Heart right ventricle (tissue), 16 donors: ENCODE data around the gene ZBTB8OS. TPM values are rescaled to one million over a fixed set of nuclear protein-coding genes. Genes with fewer than 3 reads are reported as not detected.
"Not testable (repeated sequence)": the region's sequence is repeated elsewhere in the genome, so short reads cannot be mapped to it uniquely, and the experiment has no call there.

Experiments
- ATAC-seq, 8 donors: fragments of 200-7000 bp; cut with Tn5 transposase; one replicate each; pipeline ENCODE4 v1.9.1; 2020; ENCODE audit warnings: mild to moderate bottlenecking in 8 of 8, moderate library complexity in 8 of 8, moderate number of reproducible peaks in 1 of 8
- DNase-seq, 2 donors: peaks; one replicate each; pipeline ENCODE4 v3.0.0-alpha.2; 2020
- H3K27ac ChIP-seq, 10 donors: fragments of 200-600 bp; sonication (generic) in 2 of 10; one replicate each; pipeline versions ENCODE4 v1.5.0 to v1.8.0; 2020 to 2022; ENCODE audit warnings: mild to moderate bottlenecking in 3 of 10
- H3K27me3 ChIP-seq, 7 donors: fragments of 200-600 bp; one replicate each; pipeline ENCODE4 v1.8.0; 2021 to 2022; ENCODE audit warnings: mild to moderate bottlenecking in 2 of 7
- H3K36me3 ChIP-seq, 9 donors: fragments of 200-600 bp; sonication (generic) in 1 of 9; one replicate each; pipeline versions ENCODE4 v1.5.0 to v1.8.0; 2020 to 2022; ENCODE audit warnings: mild to moderate bottlenecking in 2 of 9
- H3K4me1 ChIP-seq, 9 donors: fragments of 200-600 bp; sonication (generic) in 1 of 9; one replicate each; pipeline versions ENCODE4 v1.5.0 to v1.8.0; 2020 to 2022; ENCODE audit warnings: mild to moderate bottlenecking in 4 of 9
- H3K4me3 ChIP-seq, 10 donors: fragments of 200-600 bp; sonication (generic) in 2 of 10; one replicate each; pipeline versions ENCODE4 v1.5.0 to v1.8.0; 2020 to 2022; ENCODE audit warnings: mild to moderate bottlenecking in 7 of 10, moderate library complexity in 2 of 10
- H3K9me3 ChIP-seq, 11 donors: fragments of 200-600 bp in 10 of 11; sonication (generic) in 2 of 11; one replicate each; pipeline versions ENCODE4 v1.5.0 to v1.8.0; 2013 to 2022; ENCODE audit warnings: mild to moderate bottlenecking in 2 of 11, control low read depth in 1 of 11, moderate library complexity in 1 of 11
- WGBS, 2 donors: extraction: QIAGEN DNeasy Blood & Tissue Kit; methylation state at CpG; one replicate each; pipeline ENCODE4 v1.1.7; 2013; ENCODE audit warnings: inconsistent platforms in 1 of 2; 5-methylcytosine and 5-hydroxymethylcytosine counted together
- intact Hi-C, 10 donors: fragments of 100-400 bp; cut with DNase I; formaldehyde crosslinking; loops; one replicate each; pipeline versions ENCODE4 v1.11.1 to v1.14.2; 2022
- polyA plus RNA-seq, 2 donors: library from polyadenylated mRNA; stranded (reverse); fragments of 200-250 nt; gene quantifications; one replicate each; pipeline ENCODE4 v1.2.3, GENCODE V29; 2013
- total RNA-seq, 10 donors: library from RNA; stranded (reverse); fragmentation: NEBNext Ultra II Directional in 3 of 10; extraction: Animal tissue kit (Norgen Biotek cat#: 25700) in 3 of 10; gene quantifications; one replicate each; pipeline versions ENCODE4 v1.2.1 to v1.2.4, GENCODE V29; 2021 to 2023
- TF ChIP-seq, protein P1 (sequence below), 9 donors: fragments of 200-600 bp; sonication (generic) in 2 of 9; IDR thresholded peaks; one replicate each; pipeline versions ENCODE4 v1.5.0 to v1.8.0; 2021 to 2022; ENCODE audit warnings: antibody characterized with exemption in 9 of 9, mild to moderate bottlenecking in 5 of 9, moderate library complexity in 1 of 9
- donor health status: Arrhythmogenic right ventricular cardiomyopathy.
- donor health status: ischemic (EF 13 %, LVEDD 7.1; RV severe dilation, severe dysfunction).
- donor health status: healthy with polysubstance abuse.
- donor health status: DM: no; HTN: yes; CAD: no.
- donor health status: DM: no; HTN: no; CAD: no.
- donor health status: ischemic (EF 25% LVEDD 6.9; RV normal size, moderate dysfunction).
- donor health status: ischemic (EF 25% LVEDD 5.7; RV mildly dilated, moderate dysfunction).
- donor health status: healthy.
- donor health status: DM: yes; HTN: yes; CAD: no.
- donor health status: Ischemic cardiomyopathy.
- donor health status: ischemic (EF 35%, LVEDD 5.7; RV mildly dilated, moderate dysfunction).
- donor health status: nonischemic (EF 11% LVEDD 7.7; RV severe dilation, severe dysfunction).
- donor health status: DM: yes; HTN: yes; CAD: no.
- donor health status: PGD.
- donor health status: ischemic (EF 29% LVEDD 5.4; RV normal size, mild dysfunction).
- donor health status: nonischemic (EF 23%, LVEDD 6.1; RV moderate dilation, normal function).

ZBTB8OS gene
- total and polyA plus RNA-seq, 12 donors: 27.5 to 65.0 (median 33.4) TPM

DNA sequence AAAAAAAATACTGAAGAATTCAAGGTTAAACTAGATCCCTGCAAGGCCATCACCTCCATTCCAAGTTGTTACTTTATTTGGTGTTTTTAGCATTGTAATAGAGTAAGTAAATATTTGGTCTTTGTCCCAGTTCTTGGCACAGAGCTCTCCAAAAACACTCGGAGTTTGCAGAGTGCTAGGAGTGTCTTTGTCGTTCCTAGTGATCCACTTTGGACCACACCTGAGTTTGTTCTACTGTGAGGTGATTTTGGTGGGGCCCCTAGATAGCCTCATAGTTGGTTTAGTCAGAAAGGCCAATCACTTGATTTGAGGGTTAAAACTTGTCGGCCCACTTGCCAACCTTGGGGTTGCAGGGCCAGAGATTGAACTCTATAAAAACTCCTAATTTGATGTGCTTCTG, 26.6 kb upstream of the ZBTB8OS start:
- no peak overlapping the region for H3K27ac ChIP-seq
- intact Hi-C loops: no loop called here
- H3K27me3 ChIP-seq: no peaks in the 10 kb centered on the region
- H3K4me1 ChIP-seq: peaks cover 0 to 16% (median 10%) of the 10 kb centered on the region in 9 donors
- TF ChIP-seq, protein P1, sequence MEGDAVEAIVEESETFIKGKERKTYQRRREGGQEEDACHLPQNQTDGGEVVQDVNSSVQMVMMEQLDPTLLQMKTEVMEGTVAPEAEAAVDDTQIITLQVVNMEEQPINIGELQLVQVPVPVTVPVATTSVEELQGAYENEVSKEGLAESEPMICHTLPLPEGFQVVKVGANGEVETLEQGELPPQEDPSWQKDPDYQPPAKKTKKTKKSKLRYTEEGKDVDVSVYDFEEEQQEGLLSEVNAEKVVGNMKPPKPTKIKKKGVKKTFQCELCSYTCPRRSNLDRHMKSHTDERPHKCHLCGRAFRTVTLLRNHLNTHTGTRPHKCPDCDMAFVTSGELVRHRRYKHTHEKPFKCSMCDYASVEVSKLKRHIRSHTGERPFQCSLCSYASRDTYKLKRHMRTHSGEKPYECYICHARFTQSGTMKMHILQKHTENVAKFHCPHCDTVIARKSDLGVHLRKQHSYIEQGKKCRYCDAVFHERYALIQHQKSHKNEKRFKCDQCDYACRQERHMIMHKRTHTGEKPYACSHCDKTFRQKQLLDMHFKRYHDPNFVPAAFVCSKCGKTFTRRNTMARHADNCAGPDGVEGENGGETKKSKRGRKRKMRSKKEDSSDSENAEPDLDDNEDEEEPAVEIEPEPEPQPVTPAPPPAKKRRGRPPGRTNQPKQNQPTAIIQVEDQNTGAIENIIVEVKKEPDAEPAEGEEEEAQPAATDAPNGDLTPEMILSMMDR (IDR thresholded peaks at IDR 0.05): no peak
- ATAC-seq (no peak), DNase-seq (no peak)
- no peak overlapping the region for H3K4me3 ChIP-seq
- peaks cover 0 to 100% (median 64%) of the 10 kb centered on the region in 9 donors for H3K36me3 ChIP-seq
- H3K9me3 ChIP-seq: no peaks in the 10 kb centered on the region
- 55 to 63% methylated on average over 3 of the region's 3 CpGs for WGBS, 2 donors

GRCh38 chr1:32668716-32669115, 18.4 kb upstream of the ZBTB8OS start:
- ATAC-seq, H3K27ac ChIP-seq, intact Hi-C loops, DNase-seq, H3K9me3 ChIP-seq, H3K4me3 ChIP-seq, H3K27me3 ChIP-seq: not testable (repeated sequence)
- peaks cover 0 to 12% (median 0%) of the 10 kb centered on the region in 9 donors for H3K4me1 ChIP-seq
- 94 to 98% methylated on average over 5 of the region's 5 CpGs for WGBS, 2 donors
- peaks cover 0 to 100% (median 65%) of the 10 kb centered on the region in 9 donors for H3K36me3 ChIP-seq

DNA sequence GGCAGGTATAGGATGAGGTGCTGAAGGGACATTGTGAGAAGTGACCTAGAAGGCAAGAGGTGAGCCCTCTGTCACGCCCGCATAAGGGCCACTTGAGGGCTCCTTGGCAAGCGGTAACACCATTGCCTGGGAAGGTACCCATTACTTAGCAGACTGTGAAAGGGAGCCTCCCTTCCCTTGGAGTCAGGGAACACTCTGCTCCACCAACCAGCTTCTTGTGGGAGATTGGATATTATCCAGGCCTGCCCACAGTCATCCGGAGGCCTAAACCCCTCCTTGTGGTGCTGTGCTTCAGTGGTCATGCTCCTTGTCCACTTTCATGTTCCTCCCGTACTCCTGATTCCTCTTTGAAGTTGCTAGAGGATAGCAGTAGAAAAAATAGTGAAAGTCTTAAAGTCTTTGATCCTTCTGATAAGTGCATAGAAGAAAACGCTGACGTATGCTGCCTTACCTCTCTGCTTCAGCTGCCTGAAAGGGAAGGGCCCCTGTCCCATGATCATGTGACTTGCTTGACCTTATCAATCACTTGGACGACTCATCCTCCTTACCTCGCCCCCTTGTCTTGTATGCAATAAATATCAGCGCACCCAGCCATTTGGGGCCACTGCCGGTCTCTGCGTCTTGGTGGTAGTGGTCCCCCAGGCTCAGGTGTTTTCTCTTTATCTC, 16.7 kb upstream of the ZBTB8OS start:
- no peak for ATAC-seq
- intact Hi-C loops: no loop called here

GRCh38 chr1:32665915-32666314, 15.6 kb upstream of the ZBTB8OS start:
- peak in 2 of 8 donors; percentile 33 to 54 for ATAC-seq
- no peak overlapping the region for H3K27ac ChIP-seq
- H3K4me3 ChIP-seq: no peak overlapping the region
- TF ChIP-seq, protein P1 (IDR thresholded peaks at IDR 0.05): no peak
- H3K27me3 ChIP-seq: no peaks in the 10 kb centered on the region
- peaks cover 0 to 12% (median 0%) of the 10 kb centered on the region in 9 donors for H3K4me1 ChIP-seq
- no peaks in the 10 kb centered on the region for H3K9me3 ChIP-seq
- WGBS, 2 donors: 22 to 28% methylated on average over 1 of the region's 1 CpG
- H3K36me3 ChIP-seq: peaks cover 0 to 100% (median 56%) of the 10 kb centered on the region in 9 donors
- intact Hi-C loops: no loop called here
- no peak for DNase-seq

More for the DNA sequence above, 16.7 kb upstream of the ZBTB8OS start:
- no peak for DNase-seq
- TF ChIP-seq, protein P1 (IDR thresholded peaks at IDR 0.05): no peak
- no peaks in the 10 kb centered on the region for H3K27me3 ChIP-seq
- H3K36me3 ChIP-seq: peaks cover 0 to 100% (median 60%) of the 10 kb centered on the region in 9 donors
- 67 to 75% methylated on average over 12 of the region's 12 CpGs for WGBS, 2 donors
- peaks cover 0 to 12% (median 0%) of the 10 kb centered on the region in 9 donors for H3K4me1 ChIP-seq
- no peak overlapping the region for H3K4me3 ChIP-seq
- no peaks in the 10 kb centered on the region for H3K9me3 ChIP-seq
- H3K27ac ChIP-seq: no peak overlapping the region

- no peak overlapping the region for H3K27ac ChIP-seq
- peaks cover 0 to 13% (median under 1%) of the 10 kb centered on the region in 9 donors for H3K4me1 ChIP-seq
- intact Hi-C loops: no loop called here
- TF ChIP-seq, protein P1 (IDR thresholded peaks at IDR 0.05): no peak
- no peaks in the 10 kb centered on the region for H3K27me3 ChIP-seq
- DNase-seq: no peak
- no peak overlapping the region for H3K4me3 ChIP-seq
- H3K36me3 ChIP-seq: peaks cover 0 to 100% (median 61%) of the 10 kb centered on the region in 9 donors
- WGBS, 2 donors: 91 to 96% methylated on average over 1 of the region's 1 CpG
- H3K9me3 ChIP-seq: no peaks in the 10 kb centered on the region
- no peak for ATAC-seq
Measured at GRCh38 chr1:32659581-32659980, 9.2 kb upstream of the ZBTB8OS start.
